Tibial nerve (tissue), 4 donors: ENCODE data around the gene OSBPL8.

Source experiments
- CTCF ChIP-seq, 5 experiments: fragments of 200-600 bp in 3 of 5; fragments of 450-650 bp in 2 of 5; sonication (generic) in 3 of 5; IDR thresholded peaks; one replicate each; pipeline ENCODE4 v1.5.1; 2016 to 2019; ENCODE audit warnings: antibody characterized with exemption in 5 of 5, mild to moderate bottlenecking in 3 of 5, moderate library complexity in 2 of 5
- EP300 ChIP-seq, 2 donors: sonication (generic); formaldehyde crosslinking; IDR thresholded peaks; one replicate each; pipeline ENCODE4 v1.6.1; 2017; ENCODE audit warnings: antibody characterized with exemption in 2 of 2, mild to moderate bottlenecking in 1 of 2
- POLR2A ChIP-seq, 2 donors: fragments of 450-650 bp; IDR thresholded peaks; one replicate each; pipeline ENCODE4 v1.6.1; 2017; ENCODE audit warnings: antibody characterized with exemption in 2 of 2, mild to moderate bottlenecking in 2 of 2, moderate library complexity in 2 of 2

GRCh38 chr12:76552343-76552938 is 7.1 kb downstream of the OSBPL8 start:
- TF ChIP-seq CTCF (IDR thresholded peaks at IDR 0.05) (no peak), POLR2A (IDR thresholded peaks at IDR 0.05) (no peak), EP300 (IDR thresholded peaks at IDR 0.05) (no peak)
